PC-3 (cell line): ENCODE measurements around the gene PTPN3. TPM values are rescaled to one million over a fixed set of nuclear protein-coding genes. Genes with fewer than 3 reads are reported as not detected.

Experiments used
- ATAC-seq: fragments of 200-7000 bp; cut with Tn5 transposase; 2 replicates; pipeline ENCODE4 v1.9.1; 2020; ENCODE audit warnings: mild to moderate bottlenecking, moderate library complexity
- BruUV-seq: library from RNA; stranded (reverse); fragments of 400-500 nt; replicated peaks from 2 replicates; lab custom pipeline; 2021; lab: Mats Ljungman, UMichigan
- CTCF ChIA-PET: fragments of 300-600 bp; sonication (Branson Sonifier 250); formaldehyde crosslinking; loops from one replicate; lab custom pipeline; 2022; ENCODE audit warnings: antibody characterized with exemption; lab: Charles Lee
- POLR2A ChIA-PET: fragments of 300-600 bp; sonication (Branson Sonifier 250); formaldehyde crosslinking; loops from one replicate; lab custom pipeline; 2022; ENCODE audit warnings: antibody characterized with exemption; ENCODE audit not compliant: unreplicated experiment; lab: Charles Lee
- DNase-seq: peaks from one replicate; pipeline ENCODE4 v3.0.0-alpha.2; 2015
- H2AFZ ChIP-seq: fragments of 300-600 bp; sonication (generic); 2 replicates; pipeline ENCODE4 v1.6.0; 2016; ENCODE audit warnings: antibody characterized with exemption, low read length
- H3F3A ChIP-seq: fragments of 300-600 bp; sonication (generic); one replicate; pipeline ENCODE4 v1.6.0; 2017; ENCODE audit warnings: antibody characterized with exemption, low read length, control low read depth, mild to moderate bottlenecking; ENCODE audit not compliant: unreplicated experiment
- H3K27ac ChIP-seq: fragments of 300-600 bp; sonication (generic); 2 replicates; pipeline ENCODE4 v1.5.1; 2016; ENCODE audit warnings: mild to moderate bottlenecking, low read length
- H3K27me3 ChIP-seq: fragments of 300-600 bp; sonication (generic); 2 replicates; pipeline ENCODE4 v1.6.1; 2016; ENCODE audit warnings: low read length, mixed read lengths
- H3K36me3 ChIP-seq: fragments of 300-600 bp; sonication (generic); 2 replicates; pipeline ENCODE4 v1.6.1; 2016; ENCODE audit warnings: low read depth, mixed run types, low read length, mixed read lengths
- H3K4me1 ChIP-seq: fragments of 300-600 bp; sonication (generic); 2 replicates; pipeline ENCODE4 v1.5.1; 2016; ENCODE audit warnings: low read length; ENCODE audit not compliant: insufficient read depth
- H3K4me2 ChIP-seq: fragments of 300-600 bp; sonication (generic); 2 replicates; pipeline ENCODE4 v1.6.0; 2016; ENCODE audit warnings: low read length
- H3K4me3 ChIP-seq: fragments of 300-600 bp; sonication (generic); 2 replicates; pipeline ENCODE4 v1.5.1; 2016; ENCODE audit warnings: mild to moderate bottlenecking, low read length, mixed read lengths
- H3K79me2 ChIP-seq: fragments of 300-600 bp; sonication (generic); 2 replicates; pipeline ENCODE4 v1.6.1; 2017; ENCODE audit warnings: low read length, mixed read lengths
- H3K9ac ChIP-seq: fragments of 300-600 bp; sonication (generic); 2 replicates; pipeline ENCODE4 v1.6.0; 2016; ENCODE audit warnings: mild to moderate bottlenecking, low read length
- H3K9me2 ChIP-seq: fragments of 300-600 bp; sonication (generic); replicated peaks from 2 replicates; pipeline ENCODE4 v1.6.1; 2016; ENCODE audit warnings: mixed run types, low read length, mixed read lengths
- H3K9me3 ChIP-seq: fragments of 300-600 bp; sonication (generic); 2 replicates; pipeline ENCODE4 v1.6.1; 2016; ENCODE audit warnings: low read length, mixed read lengths
- H4K20me1 ChIP-seq: fragments of 300-600 bp; sonication (generic); 2 replicates; pipeline ENCODE4 v1.6.1; 2016; ENCODE audit warnings: low read length, mixed read lengths
- CTCF ChIP-seq: fragments of 300-600 bp; sonication (generic); conservative IDR thresholded peaks from 2 replicates; pipeline ENCODE4 v1.5.1; 2017; ENCODE audit warnings: antibody characterized with exemption, low read depth, mild to moderate bottlenecking, low read length
- EZH2 ChIP-seq: fragments of 300-600 bp; sonication (generic); IDR thresholded peaks from one replicate; pipeline ENCODE4 v1.6.1; 2017; ENCODE audit warnings: antibody characterized with exemption, mild to moderate bottlenecking, low read length; ENCODE audit not compliant: unreplicated experiment
- EZH2phosphoT487 ChIP-seq: fragments of 300-600 bp; sonication (generic); IDR thresholded peaks from 2 replicates; pipeline ENCODE4 v1.6.1; 2018; ENCODE audit warnings: mild to moderate bottlenecking, antibody characterized with exemption, low read length, borderline replicate concordance
- intact Hi-C: fragments of 100-400 bp; cut with micrococcal nuclease; formaldehyde crosslinking; loops from 2 replicates; pipeline ENCODE4 v1.9.0; 2023
- total RNA-seq: library from RNA; depleted of rRNA; stranded (reverse); fragments of >200 nt; gene quantifications from 2 replicates; pipeline ENCODE4 v1.2.3, GENCODE V29; 2014

The PTPN3 gene
- total RNA-seq, 1 experiment from 2014 or later, result 8.4 TPM

GRCh38 chr9:109426626-109427402 lies 71.3 kb downstream of the PTPN3 start:
- no peak overlapping the region for H3K4me3 ChIP-seq
- H3K9ac ChIP-seq, result no peak overlapping the region
- no peak overlapping the region for H3K27ac ChIP-seq
- no peaks in the 10 kb centered on the region for H3K9me2 ChIP-seq
- no peak overlapping the region for H2AFZ ChIP-seq
- H3K27me3 ChIP-seq, result no peaks in the 10 kb centered on the region
- H3K9me3 ChIP-seq, result no peaks in the 10 kb centered on the region
- intact Hi-C loops, result no loop called here
- ChIA-PET POLR2A (no interaction called here), CTCF (no interaction called here)
- no TSS peak for BruUV-seq
- H3K4me1 ChIP-seq, result no peaks in the 10 kb centered on the region
- H3F3A ChIP-seq, result no peaks in the 10 kb centered on the region
- no peaks in the 10 kb centered on the region for H4K20me1 ChIP-seq
- H3K4me2 ChIP-seq, result no peak overlapping the region
- no peak for TF ChIP-seq CTCF
- TF ChIP-seq EZH2, result no peak
- TF ChIP-seq EZH2phosphoT487, result no peak
- H3K79me2 ChIP-seq, result no peaks in the 10 kb centered on the region
- DNase-seq, result no peak
- ATAC-seq, result no peak
- peaks cover 6% of the 10 kb centered on the region; the same call in 1 of the 2 replicates for H3K36me3 ChIP-seq

- DNase-seq (no peak), ATAC-seq (no peak)
- no peaks in the 10 kb centered on the region for H3K79me2 ChIP-seq
- no peak overlapping the region for H3K27ac ChIP-seq
- no peak overlapping the region for H3K9ac ChIP-seq
- intact Hi-C loops, result no loop called here
- TF ChIP-seq CTCF (no peak), EZH2phosphoT487 (no peak), EZH2 (no peak)
- no peaks in the 10 kb centered on the region for H4K20me1 ChIP-seq
- H3K4me1 ChIP-seq, result no peaks in the 10 kb centered on the region
- ChIA-PET CTCF (no interaction called here), POLR2A (no interaction called here)
- no peaks in the 10 kb centered on the region for H3K27me3 ChIP-seq
- H3K4me2 ChIP-seq, result no peak overlapping the region
- BruUV-seq, result no TSS peak
- no peaks in the 10 kb centered on the region for H3K9me3 ChIP-seq
- H3K4me3 ChIP-seq, result no peak overlapping the region
- H3F3A ChIP-seq, result no peaks in the 10 kb centered on the region
- H3K9me2 ChIP-seq, result no peaks in the 10 kb centered on the region
- H2AFZ ChIP-seq, result no peak overlapping the region
- peaks cover 6% of the 10 kb centered on the region; the same call in 1 of the 2 replicates for H3K36me3 ChIP-seq
These were observed 73.5 kb downstream of the PTPN3 start for GRCh38 chr9:109424618-109425017.

GRCh38 chr9:109423877-109424276 lies 74.2 kb downstream of the PTPN3 start:
- H3K27me3 ChIP-seq, result no peaks in the 10 kb centered on the region
- no peaks in the 10 kb centered on the region for H4K20me1 ChIP-seq
- POLR2A ChIA-PET, result no interaction called here
- DNase-seq (no peak), ATAC-seq (no peak)
- no peaks in the 10 kb centered on the region for H3K79me2 ChIP-seq
- no TSS peak for BruUV-seq
- peaks cover 6% of the 10 kb centered on the region; the same call in 1 of the 2 replicates for H3K36me3 ChIP-seq
- H3K9ac ChIP-seq, result no peak overlapping the region
- CTCF ChIA-PET, result no interaction called here
- no peaks in the 10 kb centered on the region for H3K4me1 ChIP-seq
- no peaks in the 10 kb centered on the region for H3K9me3 ChIP-seq
- no peak overlapping the region for H3K4me3 ChIP-seq
- no peaks in the 10 kb centered on the region for H3K9me2 ChIP-seq
- TF ChIP-seq EZH2phosphoT487 (no peak), CTCF (no peak), EZH2 (no peak)
- intact Hi-C loops, result no loop called here
- no peak overlapping the region for H2AFZ ChIP-seq
- H3K4me2 ChIP-seq, result no peak overlapping the region
- no peaks in the 10 kb centered on the region for H3F3A ChIP-seq
- H3K27ac ChIP-seq, result no peak overlapping the region
